Muscle layer of duodenum (tissue), 2 donors: ENCODE data around the gene SLC51A.

Experiments used
- H3K27ac ChIP-seq: one replicate; pipeline ENCODE4 v1.7.0; 2013; ENCODE audit warnings: mild to moderate bottlenecking, low read length
- H3K27me3 ChIP-seq: one replicate; pipeline ENCODE4 v1.7.0; 2013; ENCODE audit warnings: low read depth, mild to moderate bottlenecking, control low read depth, low read length
- H3K36me3 ChIP-seq, 2 donors: one replicate each; pipeline ENCODE4 v1.7.0; 2013; ENCODE audit warnings: low read length in 2 of 2, control low read depth in 1 of 2, mild to moderate bottlenecking in 1 of 2; ENCODE audit not compliant: insufficient read depth in 2 of 2, control insufficient read depth in 1 of 2
- H3K4me1 ChIP-seq, 2 donors: one replicate each; pipeline ENCODE4 v1.7.0; 2013; ENCODE audit warnings: low read length in 2 of 2, mild to moderate bottlenecking in 2 of 2, control low read depth in 1 of 2, moderate library complexity in 1 of 2; ENCODE audit not compliant: insufficient read depth in 2 of 2, control insufficient read depth in 1 of 2
- H3K4me3 ChIP-seq, 2 donors: one replicate each; pipeline ENCODE4 v1.7.0; 2013; ENCODE audit warnings: low read length in 2 of 2, low read depth in 1 of 2, mild to moderate bottlenecking in 1 of 2
- H3K9me3 ChIP-seq, 2 donors: one replicate each; pipeline ENCODE4 v1.7.0; 2013; ENCODE audit warnings: low read length in 2 of 2, control low read depth in 1 of 2, mild to moderate bottlenecking in 1 of 2; ENCODE audit not compliant: control insufficient read depth in 1 of 2
- donor health status: healthy.

The SLC51A gene

DNA sequence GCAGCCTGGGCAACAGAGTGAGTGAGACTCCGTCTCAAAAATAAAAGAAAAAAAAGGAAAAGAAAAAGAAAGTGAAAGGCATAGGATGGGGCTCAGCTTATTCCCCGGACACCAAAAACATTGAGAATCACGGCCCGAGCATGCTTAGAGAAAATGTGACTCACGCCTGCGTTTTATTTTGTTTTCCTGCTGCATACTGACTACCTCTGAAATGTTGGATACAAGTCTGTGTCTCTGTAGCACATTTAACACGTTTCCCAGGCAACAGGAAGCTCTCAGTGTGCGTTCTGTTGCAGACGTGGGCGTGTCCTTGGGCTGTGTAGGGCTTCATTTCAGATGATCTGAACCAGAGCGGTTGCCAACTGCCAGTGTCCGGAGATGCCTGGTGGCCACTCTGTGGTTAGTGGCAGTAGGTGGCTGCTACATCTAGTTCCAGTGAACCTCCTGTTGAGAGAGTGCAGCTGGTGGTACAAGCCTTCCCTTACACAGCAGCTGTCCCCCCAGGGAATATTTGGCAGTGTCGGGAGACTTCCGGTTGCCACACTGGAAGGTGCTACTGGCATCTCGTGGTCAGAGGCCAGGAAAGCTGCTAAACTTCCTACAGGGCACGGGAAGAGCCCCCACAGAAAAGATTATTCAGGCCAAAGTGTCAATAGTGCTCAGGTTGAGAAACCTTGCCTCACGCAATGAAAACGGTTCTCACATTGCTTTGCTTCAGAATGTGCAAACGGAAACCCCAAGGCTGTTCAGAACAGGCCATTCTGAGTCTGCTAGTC is 3.0 kb downstream of the SLC51A start:
- Histone ChIP-seq H3K4me1 (peaks cover 5 to 10% of the 10 kb centered on the region in 2 donors), H3K27ac (peak overlapping the region; percentile 49), H3K4me3 (peak overlapping the region; percentile 49 to 52), H3K27me3 (no peaks in the 10 kb centered on the region), H3K36me3 (no peaks in the 10 kb centered on the region), H3K9me3 (no peaks in the 10 kb centered on the region)

DNA sequence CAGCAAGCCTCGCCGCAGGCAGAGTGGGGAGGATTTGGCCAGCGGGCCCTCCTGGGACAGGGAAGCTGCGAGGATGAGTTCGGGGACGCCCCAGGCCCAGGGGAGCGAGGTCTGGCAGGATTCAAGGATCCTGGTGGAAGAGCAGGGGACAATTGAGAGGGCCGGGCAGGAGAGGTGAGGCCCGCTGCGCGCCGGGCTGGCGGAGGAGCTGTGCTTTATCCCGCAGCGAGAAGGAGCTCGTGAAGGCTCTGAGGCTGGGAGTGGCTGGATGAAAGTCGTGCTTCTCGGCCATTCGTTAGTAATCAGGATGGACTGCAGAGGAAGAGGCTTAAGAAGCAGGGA is 3.6 kb downstream of the SLC51A start:
- no peaks in the 10 kb centered on the region for H3K27me3 ChIP-seq
- H3K9me3 ChIP-seq = no peaks in the 10 kb centered on the region
- H3K4me1 ChIP-seq = peaks cover 5 to 10% of the 10 kb centered on the region in 2 donors
- H3K4me3 ChIP-seq = no peak overlapping the region
- H3K27ac ChIP-seq = peak overlapping the region; percentile 49
- H3K36me3 ChIP-seq = no peaks in the 10 kb centered on the region

GRCh38 chr3:196220587-196220986 is 4.3 kb downstream of the SLC51A start:
- H3K27me3 ChIP-seq = peaks cover 3% of the 10 kb centered on the region
- peaks cover 5 to 10% of the 10 kb centered on the region in 2 donors for H3K4me1 ChIP-seq
- no peaks in the 10 kb centered on the region for H3K36me3 ChIP-seq
- no peak overlapping the region for H3K4me3 ChIP-seq
- H3K9me3 ChIP-seq = no peaks in the 10 kb centered on the region
- no peak overlapping the region for H3K27ac ChIP-seq

- Histone ChIP-seq H3K27me3 (peaks cover 3% of the 10 kb centered on the region), H3K4me1 (peaks cover 5 to 10% of the 10 kb centered on the region in 2 donors), H3K27ac (no peak overlapping the region)
Measured at GRCh38 chr3:196220991-196221390, 4.7 kb downstream of the SLC51A start.

DNA sequence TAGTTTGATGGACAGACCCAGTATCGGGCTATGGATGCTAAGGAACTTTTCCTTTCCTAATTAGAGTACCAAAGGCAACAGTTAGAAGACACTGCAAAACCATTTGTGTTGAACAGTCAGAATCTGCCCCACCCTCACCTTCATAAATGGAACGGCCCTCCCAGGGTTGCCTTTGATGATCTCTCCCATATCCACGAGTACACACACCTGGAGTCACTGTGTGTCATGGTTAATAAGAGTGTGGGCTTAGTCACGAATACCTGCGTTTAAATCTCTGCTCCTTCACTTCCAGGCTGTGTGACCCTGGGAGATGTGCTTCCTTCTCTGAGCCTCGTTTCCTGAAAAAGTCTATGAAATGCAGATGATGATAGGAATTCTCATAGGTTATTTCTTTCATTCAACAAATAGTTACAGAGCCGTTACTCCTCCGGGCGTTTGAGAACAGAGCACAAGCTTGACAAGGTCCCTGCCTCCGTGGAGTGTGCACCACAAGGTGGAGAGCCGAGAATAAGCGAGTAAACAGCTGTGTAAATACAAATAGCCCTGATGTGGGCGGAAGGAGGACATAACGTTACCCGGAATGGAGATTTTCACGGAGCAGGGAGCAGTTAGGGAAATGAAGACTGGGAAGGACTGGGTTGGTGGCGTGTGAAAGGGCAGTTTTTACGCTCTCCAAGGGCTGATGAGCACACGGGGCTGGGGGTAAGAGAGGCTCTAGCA is 6.7 kb downstream of the SLC51A start:
- Histone ChIP-seq H3K27me3 (peaks cover 3% of the 10 kb centered on the region), H3K4me3 (no peak overlapping the region), H3K4me1 (peaks cover 5 to 12% of the 10 kb centered on the region in 2 donors), H3K27ac (no peak overlapping the region), H3K36me3 (no peaks in the 10 kb centered on the region), H3K9me3 (no peaks in the 10 kb centered on the region)

More at GRCh38 chr3:196220991-196221390, 4.7 kb downstream of the SLC51A start:
- no peak overlapping the region for H3K4me3 ChIP-seq
- no peaks in the 10 kb centered on the region for H3K36me3 ChIP-seq
- no peaks in the 10 kb centered on the region for H3K9me3 ChIP-seq

DNA sequence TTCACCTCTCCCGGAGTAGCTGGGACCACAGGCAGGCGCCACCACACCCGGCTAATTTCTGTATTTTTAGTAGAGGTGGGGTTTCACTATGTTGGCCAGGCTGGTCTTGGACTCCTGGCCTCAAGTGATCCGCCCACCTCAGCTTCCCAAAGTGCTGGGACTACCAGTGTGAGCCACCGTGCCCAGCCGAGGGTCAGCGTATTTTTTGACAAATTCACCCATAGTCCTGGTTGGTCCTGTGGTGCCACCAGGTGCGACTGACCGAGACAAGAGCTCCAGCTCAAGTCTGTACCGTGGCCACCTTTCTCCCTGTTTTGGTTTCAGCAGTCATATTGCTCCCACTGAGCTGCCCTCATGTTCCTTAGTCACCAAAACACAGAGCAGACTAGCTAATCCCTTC is 8.8 kb downstream of the SLC51A start:
- no peak overlapping the region for H3K4me3 ChIP-seq

DNA sequence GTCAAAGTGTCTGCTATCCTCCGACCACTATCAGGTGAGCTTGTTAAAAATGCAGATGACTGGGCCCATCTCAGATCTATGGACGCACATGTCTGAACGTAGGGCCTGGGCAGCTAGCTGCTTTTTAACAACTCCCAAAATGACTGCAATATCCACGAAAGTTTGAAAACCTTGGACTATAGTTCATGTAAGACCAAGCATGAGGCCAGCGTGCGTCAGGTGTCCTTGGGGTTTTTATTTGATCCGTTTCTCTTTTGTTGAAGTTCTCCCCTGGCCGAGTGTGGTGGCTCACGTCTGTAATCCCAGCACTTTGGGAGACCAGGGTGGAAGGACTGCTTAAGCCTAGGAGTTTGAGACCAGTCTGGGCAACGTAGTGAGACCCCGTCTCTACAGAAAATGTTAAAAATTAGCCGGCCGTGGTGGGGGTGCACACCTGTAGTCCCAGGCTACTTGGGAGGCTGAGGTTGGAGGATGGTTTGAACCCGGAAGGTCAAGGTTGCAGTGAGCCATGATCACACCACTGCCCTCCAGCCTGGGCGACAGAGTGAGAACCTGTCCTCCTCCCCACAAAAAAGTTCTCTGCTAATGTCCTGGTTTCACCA is 9.5 kb downstream of the SLC51A start:
- Histone ChIP-seq H3K9me3 (no peaks in the 10 kb centered on the region), H3K27me3 (peaks cover 3% of the 10 kb centered on the region), H3K4me1 (peaks cover 0 to 3% of the 10 kb centered on the region in 2 donors), H3K27ac (no peak overlapping the region), H3K4me3 (no peak overlapping the region), H3K36me3 (no peaks in the 10 kb centered on the region)

More for the DNA sequence above, 8.8 kb downstream of the SLC51A start:
- H3K36me3 ChIP-seq = no peaks in the 10 kb centered on the region
- no peak overlapping the region for H3K27ac ChIP-seq
- no peaks in the 10 kb centered on the region for H3K9me3 ChIP-seq
- peaks cover 3% of the 10 kb centered on the region for H3K27me3 ChIP-seq
- peaks cover 0 to 3% of the 10 kb centered on the region in 2 donors for H3K4me1 ChIP-seq

DNA sequence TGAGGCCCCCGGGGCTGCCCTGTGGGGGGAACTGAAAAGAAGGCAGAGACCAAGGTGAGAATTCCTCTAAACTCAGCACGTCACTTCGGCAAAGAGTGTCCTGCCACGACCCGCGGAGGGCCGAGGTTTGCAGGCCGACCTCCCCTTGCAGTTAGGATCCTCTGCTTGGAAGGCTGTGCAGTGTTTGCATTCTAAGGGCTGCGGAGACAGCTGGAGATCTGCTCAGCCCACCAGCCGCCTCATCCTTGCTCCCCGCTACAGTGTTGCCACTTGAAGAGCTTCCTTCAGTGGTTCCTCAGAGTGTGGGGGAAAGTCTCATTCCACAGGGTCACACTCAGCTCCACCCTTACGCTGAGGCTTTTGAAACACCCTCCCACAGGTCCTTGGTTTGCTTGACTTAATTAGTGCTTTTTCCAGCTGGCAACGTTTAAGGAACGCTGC is 10.8 kb downstream of the SLC51A start:
- H3K27ac ChIP-seq = no peak overlapping the region
- peaks cover 0 to 3% of the 10 kb centered on the region in 2 donors for H3K4me1 ChIP-seq
- H3K36me3 ChIP-seq = no peaks in the 10 kb centered on the region
- no peak overlapping the region for H3K4me3 ChIP-seq
- peaks cover 3% of the 10 kb centered on the region for H3K27me3 ChIP-seq
- H3K9me3 ChIP-seq = no peaks in the 10 kb centered on the region

DNA sequence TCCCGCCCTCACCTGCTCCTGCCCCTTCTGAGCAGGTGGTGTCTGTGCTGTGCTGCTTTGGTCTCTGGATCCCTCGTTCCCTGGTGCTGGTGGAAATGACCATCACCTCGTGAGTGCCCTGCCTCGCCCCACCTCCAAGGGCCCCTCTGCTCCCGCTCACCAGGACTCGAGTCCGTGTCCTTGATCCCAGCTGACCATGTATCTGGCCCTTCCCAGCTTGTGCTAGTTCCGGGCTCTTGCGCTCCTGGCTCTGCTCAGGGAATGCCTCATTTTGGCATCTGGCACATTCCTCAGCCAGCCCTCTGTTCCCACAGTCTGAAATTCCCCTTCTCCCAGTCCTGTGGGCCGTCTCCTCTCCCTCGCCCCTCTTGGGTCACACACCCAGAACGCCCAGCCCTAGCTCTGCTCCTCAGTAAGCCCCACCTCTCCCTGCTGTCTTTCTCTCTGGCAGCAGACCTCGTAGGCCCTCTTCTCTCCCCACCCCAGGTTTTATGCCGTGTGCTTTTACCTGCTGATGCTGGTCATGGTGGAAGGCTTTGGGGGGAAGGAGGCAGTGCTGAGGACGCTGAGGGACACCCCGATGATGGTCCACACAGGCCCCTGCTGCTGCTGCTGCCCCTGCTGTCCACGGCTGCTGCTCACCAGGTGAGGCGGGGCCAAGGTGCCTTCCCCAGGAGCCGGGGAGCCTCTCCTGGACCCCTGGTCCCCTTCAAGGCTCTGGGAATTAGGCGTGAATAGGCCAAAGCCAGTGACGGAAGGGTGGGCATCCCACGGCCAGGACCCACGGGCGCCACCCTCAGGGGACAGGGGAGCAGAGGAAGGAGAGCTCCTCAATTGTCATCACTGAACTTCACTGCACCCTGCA is 11.5 kb downstream of the SLC51A start:
- H3K27ac ChIP-seq = no peak overlapping the region
- H3K27me3 ChIP-seq = peaks cover 3% of the 10 kb centered on the region
- no peak overlapping the region for H3K4me3 ChIP-seq
- peaks cover 0 to 3% of the 10 kb centered on the region in 2 donors for H3K4me1 ChIP-seq
- H3K9me3 ChIP-seq = no peaks in the 10 kb centered on the region
- H3K36me3 ChIP-seq = no peaks in the 10 kb centered on the region

DNA sequence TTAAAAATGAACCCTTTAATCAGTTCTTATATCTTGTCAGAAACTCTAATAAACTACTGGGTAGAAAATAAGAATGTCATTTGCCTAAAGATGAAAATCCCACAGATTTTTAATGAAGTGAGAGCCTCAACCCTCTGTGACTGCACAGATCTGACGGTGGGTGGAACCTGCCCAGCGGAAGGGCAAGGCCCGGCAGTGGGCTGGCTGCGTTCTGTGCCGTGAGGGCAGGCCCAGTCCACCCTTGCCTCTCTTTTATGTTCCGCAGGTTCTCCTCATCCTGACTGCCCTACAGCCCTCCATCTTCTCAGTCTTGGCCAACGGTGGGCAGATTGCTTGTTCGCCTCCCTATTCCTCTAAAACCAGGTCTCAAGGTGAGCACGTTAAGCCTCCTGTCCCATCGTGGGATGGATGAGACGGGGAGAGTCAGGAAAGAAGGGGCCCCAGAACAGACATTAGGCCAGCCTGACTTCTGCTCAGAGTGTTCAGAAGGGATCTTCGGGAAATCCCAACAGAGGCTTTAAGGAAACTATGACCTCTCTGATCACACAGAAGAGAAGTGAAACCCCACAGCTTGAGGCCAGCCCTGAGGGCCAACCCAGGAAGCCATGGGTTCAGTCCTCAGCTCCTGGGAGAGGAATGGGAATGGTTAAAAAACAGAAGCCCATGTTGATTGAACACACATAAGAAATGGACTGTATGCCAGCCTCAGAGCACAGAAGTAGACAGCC is 16.0 kb downstream of the SLC51A start:
- H3K36me3 ChIP-seq = peaks cover 5 to 6% of the 10 kb centered on the region in 2 donors
- H3K27me3 ChIP-seq = no peaks in the 10 kb centered on the region
- H3K4me3 ChIP-seq = no peak overlapping the region
- no peaks in the 10 kb centered on the region for H3K9me3 ChIP-seq
- peaks cover 0 to 3% of the 10 kb centered on the region in 2 donors for H3K4me1 ChIP-seq
- no peak overlapping the region for H3K27ac ChIP-seq
